NCI-H2107 treated with DMSO at 0.1 percent for 48 hours (cell line): ENCODE data around the gene PKNOX2.

Experiments
- DNase-seq: peaks from one replicate; lab custom pipeline; 2025; ENCODE audit not compliant: unreplicated experiment; lab: John Stamatoyannopoulos, UW

Gene PKNOX2

DNA sequence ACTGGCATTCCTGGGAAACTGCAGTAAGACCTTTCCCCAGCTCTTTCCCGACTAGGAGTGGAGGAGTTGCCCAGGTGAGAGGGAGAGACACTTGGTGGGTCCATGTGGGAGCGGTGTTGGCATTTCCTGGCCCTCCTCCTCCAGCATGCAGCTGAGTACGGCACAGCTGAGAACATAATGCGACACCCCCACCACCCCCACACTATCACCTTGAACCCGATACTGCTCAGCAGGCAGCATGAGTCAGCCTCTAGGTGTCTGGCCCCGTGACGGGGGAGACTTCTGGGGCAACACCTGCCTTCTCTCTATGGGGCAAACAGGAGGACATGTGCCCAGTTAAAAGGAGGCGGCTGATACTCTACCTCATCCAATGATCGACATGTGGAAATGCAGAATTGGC lies 64.4 kb downstream of the PKNOX2 start:
- DNase-seq: peak; percentile 21

DNA sequence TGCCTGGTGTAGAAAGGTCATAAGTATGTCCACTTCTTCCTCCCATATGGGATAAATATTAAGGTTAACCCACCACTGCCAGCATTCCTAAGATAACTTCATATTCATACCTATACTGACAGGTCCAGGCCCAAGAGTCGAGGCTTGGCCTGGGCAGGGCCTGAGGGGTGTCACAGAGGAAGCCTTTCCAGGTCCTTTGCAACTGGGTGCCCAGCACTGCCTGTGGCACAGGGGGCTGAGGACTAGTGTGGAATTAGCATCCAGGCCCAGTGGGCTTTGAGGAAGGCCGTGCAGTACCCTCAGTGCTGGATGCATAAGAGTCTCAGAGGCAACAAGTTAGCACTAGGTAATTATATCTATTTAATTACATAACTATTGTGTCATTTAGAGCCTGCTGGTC lies 65.4 kb downstream of the PKNOX2 start:
- no peak for DNase-seq

DNA sequence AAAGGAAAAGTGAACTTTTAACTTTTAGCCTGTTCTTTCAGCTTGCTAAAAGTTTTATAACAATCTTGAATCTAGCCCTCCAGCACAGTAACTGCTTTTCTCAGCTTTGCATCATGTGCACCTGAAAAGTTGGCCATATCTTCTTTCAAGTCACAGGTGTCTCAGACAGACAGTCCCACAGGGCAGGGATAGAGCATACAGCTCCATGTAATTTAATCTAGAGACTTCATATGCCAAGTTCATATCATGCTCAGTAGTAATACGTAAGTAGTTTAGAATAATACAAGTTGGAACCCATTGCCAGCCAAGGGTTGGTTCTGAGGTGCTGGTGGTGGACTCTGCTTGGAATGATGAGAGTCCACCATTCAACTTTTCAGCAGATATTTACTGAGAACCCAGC lies 68.6 kb downstream of the PKNOX2 start:
- no peak for DNase-seq

DNA sequence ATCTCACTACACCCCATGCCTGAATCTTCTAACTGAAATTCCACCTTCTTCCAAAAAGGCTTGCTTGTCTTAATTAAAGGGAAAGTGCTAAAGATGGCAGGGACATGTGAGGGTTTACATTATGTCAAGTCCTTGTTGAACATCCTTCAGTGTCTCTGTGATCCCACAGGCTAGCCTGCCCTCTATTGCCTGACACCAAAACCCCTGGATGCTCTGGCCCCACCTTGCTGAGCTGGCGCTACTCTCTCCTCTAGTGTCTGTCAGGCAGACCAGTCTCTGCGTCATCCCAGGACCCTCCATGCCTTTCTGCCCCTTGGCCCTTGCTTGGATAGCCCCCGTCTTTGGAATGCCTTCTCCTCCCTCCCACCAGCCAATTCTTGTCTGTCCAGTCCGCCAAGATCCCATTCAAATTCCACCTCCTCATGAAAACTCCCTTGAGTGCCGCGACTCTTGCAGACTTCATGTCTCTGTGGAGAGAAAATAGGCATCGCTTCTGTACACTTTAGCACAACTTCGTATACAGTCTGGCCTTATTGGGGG lies 69.3 kb downstream of the PKNOX2 start:
- no peak for DNase-seq

DNA sequence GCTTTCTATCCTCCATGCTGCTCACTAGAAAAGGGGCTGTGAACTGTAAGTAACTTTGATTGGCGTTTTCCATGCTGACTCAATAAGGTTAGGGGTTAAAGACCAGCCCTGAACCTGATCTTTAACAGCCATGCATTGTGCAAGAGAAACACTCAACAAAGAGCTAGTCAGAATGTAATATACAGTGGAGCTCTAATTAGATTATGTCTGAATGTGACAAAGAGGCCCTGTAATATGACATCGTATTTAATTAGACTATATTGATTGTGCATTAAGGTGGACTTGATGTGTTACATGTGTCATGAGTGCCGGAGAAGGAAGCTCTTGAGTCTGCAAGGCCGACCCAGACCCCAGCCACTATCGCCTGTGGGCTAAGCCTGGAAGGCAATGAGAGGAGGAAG lies 70.5 kb downstream of the PKNOX2 start:
- DNase-seq: no peak

DNA sequence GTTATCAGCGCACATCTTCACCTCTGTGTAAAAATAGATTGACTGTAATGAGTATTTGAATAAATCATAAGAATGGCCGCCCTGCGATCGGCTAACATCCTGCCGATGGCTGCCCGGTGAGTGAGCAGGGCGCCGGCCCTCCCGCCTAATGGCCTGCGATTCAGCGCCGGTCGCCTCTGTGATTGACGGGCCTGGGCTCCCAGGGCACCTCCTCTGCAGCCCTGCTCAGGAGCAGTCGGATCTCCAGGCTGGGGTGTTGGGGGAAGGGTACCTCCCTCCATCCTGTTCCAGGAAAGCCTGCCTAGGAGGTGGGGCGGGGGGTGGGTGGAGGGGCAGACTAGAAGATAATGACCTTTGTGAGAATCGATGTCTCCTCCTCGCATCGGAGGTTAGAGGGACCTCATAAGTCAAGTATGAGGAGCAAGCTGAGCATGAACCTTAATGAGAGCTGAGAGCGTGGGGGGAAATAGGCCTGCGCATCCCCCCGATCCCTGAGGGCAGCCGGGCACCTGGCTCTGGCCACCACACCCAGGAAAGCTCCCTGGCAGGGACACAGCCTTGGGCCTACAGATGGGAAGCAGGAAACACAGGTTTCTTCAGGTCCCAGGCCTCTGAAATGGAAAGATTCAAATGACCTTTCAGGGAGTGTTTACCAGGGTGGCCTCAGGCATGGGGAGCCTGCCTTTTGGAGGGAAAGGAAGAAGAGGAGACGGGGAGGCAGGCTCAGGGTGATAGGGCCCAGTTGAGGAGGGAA lies 71.7 kb downstream of the PKNOX2 start:
- DNase-seq: no peak

DNA sequence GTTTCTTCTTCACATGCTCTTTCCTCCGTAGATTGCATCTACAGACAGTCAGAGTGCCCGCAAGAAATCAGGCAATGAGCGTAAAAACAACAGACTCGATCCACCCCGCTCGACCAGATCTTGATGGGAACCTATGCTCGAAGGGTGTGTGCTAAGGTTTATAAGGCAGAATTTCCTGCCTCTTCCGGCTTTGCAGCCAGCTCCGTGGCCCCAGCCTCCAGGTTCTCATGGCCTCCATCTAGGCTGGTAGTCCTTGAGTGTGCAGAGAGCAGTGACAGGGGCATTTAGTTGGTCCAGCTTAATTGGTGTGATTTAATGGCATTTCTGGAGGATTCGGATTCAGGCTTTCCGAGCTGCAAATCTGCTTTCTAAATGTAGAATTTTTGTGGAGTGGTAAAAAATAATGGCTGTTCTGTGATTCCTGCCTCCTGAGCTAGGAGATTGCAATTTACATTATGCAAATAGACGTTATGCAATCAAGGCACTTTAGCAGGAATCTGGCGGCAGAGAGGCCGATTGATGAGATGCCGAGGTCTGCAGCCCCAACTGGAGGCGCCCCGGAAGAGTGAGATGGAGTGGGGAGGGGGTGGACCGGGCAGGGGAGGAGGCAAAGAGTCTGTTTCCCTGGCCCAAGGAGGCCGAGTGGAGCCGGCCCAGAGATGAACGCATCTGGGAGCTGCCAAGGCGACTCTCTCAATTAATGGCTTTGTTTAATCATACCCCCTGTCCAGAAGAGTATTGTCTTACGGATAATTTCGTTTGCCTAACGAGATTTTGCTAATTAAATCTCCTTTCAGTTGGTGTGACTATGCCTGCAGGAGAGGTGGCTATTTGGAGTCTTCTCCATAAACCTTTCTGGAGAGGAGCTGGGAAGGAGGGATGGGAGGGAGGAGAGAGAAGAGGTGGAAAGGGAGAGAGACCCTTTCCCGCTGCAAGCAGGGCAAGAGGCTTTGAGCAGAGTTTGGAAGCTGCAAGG lies 75.3 kb downstream of the PKNOX2 start:
- DNase-seq: no peak

DNA sequence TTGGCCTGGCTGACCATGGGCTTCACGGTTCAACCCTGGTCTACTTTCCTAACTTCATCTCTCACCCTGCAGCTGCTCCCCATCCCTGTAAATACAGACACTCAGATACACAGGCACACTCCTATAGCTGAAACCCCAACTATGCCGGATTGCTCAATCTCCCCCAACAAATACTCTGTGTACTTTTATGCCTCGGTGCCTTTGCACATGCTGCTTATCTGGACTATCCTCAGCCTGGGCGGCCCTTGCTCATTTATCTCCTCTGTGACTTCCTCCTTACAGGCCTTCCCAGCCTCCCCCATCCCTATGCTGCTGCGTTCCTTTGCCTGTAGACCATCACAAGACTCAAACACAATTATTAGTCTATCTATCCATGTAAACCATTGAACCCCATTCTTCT lies 76.6 kb downstream of the PKNOX2 start:
- DNase-seq: no peak

DNA sequence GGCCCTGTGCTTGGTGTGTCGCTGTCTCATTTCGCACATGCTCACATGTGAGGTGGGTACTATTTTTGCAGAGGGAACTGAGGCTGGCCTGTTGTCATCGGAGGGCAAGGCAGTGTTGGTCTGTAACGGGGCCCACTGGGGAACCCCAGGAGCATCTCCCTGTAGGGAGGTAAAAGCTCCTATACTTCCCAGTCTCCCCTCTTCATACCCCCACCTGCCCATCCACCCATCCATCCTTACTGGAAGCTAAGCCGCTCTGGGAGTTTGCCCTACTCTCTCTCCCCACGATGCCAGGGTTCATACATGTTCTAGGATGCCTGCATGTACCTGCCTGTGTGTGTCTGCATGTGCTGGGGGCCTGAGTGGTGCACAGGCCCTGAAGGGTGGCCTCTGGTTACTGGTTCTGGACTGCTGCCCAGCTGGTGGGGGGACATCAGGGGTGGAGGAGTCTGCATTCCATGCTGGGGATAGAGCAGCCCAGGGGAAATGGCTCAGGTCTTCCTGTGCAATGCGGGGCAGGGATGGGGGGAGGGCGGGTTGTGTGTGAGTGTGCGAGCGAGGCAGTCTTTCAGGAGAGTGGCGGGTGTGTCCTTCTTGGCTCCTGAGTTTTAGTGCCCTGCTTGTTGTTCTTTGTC lies 77.7 kb downstream of the PKNOX2 start:
- no peak for DNase-seq

DNA sequence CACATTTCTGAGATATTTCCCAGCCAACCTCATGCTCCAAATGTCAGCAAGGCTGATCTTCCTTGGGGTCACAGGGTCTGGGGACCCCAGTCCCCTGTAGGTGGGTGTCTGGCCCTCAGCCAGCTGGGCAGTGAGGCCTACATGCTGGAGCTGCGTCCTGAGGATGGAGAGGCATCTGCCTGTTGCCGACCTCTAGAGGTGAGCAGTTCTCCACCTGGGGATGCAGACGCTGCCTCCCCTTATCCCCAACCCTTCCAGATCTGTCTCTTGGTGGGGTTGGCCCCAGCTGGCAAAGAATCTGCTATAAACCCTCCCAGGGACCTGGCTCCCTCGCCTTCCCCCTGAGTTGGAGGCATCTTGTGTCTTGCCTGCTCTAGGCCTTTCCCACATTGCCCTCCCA lies 79.6 kb downstream of the PKNOX2 start:
- no peak for DNase-seq

DNA sequence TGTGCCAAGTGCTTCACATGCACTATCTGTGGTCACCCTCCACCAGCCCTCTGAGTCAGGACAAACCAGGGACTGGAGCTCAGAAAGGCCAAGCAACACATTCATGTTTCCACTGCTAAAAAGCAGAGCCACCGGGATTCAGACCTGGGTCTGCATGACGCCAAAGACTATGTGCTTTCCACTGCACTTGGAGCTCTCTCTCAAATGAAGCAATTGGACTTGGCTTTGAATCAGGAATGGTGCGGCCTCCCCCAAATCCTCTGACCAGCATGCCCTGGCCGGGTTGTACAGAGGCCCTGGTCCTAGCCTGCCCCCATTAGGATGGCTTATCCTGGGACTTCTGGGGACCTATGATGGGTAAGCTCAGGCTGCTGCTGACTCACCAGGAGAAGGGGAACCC lies 80.7 kb downstream of the PKNOX2 start:
- no peak for DNase-seq

DNA sequence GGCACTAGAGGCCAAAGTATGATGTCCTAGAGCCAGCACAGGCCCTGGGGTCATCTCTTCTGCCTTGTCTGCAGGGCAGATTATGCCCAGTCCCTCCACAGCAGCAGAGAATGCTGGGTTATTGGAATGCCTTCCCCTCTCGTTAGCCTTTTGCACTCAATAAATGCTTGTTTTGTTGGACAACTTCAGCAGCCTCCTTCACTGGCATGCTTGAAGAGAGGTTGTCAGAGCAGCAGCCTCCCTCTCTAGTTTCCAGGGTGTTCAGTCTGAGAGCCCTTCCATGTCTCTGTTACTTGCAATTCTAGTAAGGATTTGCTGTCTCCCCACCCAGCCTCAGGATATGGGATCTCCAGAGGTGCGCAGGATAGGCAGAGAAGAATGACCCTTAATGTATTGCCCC lies 82.9 kb downstream of the PKNOX2 start:
- no peak for DNase-seq

DNA sequence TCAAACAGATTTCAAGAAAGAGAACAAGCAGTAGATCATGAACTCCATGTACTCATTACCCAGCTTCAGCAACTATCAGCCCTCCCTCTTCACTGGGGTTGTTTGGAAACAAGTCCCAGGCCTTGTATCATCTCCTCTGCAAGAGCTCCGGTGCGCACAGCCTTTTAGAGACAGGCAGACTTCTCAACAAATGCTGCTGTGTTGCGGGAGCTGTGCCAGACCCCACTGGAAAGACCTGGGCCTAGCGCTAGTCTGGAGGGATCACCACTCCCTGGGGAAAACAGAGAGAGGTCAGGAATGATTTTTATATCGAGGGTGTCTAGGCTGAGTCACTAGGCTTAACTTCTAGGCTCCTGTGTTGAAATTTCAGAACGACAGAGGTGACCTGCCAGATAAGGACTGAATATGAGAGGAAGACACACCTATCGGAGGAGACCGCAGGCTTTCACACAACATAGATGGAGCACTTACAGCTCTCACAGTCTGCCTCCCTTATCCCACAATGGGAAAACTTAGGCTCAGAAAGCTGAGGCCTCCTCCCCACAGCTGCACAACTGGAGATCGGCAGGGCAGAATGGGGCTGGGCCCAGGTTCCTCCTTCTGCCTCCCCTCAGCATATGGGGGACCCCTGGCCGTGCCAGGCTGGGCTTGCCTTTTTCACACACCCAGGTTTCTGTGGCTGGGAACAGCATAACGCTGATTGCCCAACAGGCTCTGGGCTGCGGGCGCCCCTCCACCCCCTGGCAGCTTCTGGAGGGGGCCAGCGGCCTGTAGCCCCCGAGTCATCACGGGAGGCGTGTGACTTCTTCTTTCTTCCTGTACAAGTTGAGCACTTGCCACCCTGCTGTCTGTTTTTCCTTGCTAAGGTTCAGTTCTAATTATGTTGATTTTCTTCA lies 86.0 kb downstream of the PKNOX2 start:
- DNase-seq: no peak

DNA sequence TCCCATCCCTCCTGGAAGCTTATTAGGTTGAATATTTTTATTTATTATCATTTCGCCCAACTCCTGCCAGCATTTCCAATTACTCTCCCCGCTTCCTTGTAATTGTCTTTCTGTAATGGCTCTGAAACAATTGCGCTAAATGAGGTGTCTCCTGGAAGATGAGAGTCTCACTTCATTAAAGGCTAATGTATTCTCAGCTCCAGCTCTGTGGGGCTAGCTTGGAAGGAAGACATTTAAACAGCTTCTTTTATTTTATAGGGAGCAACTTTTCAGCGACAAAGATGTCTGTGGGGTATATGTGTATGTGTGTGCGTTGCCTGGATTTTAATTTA lies 86.6 kb downstream of the PKNOX2 start:
- DNase-seq: no peak

DNA sequence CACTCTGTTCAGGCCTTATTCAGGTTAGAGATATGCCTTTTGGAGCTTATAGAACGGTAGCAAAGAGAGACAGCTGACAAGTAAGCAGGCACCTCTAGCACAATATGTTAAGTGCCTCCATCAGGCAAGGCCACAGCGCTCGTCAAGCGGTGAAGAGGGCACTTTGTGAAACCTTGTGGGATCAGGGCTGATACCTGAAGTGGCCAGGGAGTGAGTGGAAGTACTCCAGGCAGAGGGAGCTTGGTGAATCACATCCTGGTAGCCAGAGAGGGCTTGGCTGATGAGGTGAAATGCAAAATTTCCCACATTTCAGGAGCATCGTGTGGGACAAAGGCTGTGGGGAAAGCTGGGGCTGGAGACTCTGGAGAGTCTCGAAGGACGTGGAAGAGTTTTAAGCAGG lies 87.4 kb downstream of the PKNOX2 start:
- no peak for DNase-seq

DNA sequence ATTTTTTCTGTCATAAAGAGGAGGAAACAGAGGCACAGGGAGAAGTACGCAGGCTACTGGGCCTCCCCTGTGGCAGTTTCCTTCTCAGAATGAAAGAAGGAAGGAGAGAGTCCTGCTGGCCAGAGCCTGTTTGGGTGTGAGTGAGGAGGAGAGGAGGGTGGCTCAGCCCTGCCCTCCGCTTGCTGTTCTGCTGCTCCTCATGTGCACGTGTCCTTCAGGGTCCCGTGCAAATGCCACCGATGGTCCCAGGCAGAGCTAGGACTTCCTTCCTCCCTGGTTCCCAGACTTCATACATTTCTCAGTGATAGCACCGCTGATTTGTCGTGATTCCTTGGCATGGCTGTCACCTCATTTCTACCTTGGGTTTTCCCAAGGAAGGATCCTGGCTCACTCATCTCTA lies 88.7 kb downstream of the PKNOX2 start:
- no peak for DNase-seq

DNA sequence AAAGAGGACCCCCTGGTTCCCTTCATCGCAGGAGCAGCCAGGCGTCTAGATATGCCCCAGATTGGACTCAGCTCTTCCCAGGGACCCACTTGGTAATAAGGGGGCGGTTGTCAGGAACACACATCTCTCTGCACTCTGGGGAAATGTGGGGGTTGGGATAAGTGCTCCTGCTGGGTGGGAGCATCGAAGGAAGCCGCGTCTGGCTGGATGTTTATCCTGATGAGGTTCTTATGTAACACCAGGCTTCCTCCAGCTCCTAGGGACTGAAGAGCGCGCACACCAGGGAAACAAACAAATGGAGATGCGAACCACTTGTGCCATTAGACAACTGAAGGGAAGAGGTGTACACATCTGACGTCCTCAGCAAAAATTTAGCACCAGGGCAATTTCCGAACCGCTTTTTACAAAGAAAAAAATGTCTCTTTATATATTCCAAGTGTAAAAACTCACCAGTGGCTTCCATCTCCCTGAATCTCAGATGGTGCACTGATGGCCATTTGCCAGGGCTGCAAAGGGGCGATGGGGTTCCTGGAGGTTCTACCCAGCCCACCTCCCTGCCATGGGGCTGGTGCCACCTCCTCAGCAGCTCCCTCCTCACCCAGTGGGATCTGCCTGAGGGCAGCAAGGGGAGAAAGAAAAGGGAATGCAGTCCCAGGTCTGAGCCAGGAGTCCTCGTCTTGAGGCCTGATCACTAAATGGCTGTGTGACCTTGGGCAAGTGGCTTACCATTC lies 89.4 kb downstream of the PKNOX2 start:
- DNase-seq: no peak

DNA sequence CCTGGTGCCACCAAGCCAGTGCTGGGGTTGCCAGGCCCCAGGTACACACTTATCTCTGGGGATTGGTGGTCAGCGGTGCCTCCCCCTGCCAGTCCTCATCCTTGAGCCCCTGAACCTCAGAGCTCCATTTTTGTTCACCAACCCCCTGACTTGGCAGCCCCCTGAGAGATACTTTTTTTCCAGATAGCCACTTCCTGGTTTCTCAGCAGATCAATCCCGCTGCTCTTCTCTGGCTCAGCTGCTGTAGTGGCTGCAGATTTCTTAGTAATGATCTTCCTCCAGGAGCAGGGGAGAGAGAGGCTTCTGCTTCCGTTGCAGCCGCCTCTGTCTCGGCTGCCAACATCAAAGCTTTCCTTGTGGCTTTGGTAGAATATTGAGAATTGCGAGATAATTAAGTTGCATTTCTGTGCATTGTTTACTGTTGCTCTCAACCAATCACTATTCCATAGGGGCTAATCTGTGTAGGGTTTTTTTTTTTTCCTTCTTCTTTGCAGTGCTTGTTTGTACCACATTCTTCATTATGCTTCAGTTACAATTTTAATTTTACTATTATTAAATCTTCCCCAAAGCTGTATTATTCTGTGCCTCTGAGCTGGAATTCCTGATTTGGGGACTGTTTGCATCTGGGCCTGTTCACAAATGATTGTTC lies 92.1 kb downstream of the PKNOX2 start:
- no peak for DNase-seq

DNA sequence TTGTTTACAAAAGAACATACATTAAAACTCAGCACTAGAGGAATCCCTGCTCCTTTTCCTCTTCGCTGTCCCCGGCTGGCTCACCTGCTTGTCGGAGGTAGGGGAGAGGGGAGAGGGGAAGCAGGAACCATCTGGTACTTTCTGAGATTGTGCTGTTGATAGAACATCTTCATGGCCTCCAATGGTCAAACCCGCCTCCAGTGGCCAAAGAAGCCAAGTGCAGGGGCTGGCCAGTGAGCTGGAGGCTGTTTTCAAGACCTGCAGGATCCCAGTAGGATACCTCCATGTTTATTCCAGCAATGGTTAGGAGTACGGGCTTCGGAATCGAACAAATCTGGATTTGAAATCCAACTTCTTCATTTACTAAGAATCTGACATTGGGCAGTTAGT lies 92.6 kb downstream of the PKNOX2 start:
- DNase-seq: no peak

DNA sequence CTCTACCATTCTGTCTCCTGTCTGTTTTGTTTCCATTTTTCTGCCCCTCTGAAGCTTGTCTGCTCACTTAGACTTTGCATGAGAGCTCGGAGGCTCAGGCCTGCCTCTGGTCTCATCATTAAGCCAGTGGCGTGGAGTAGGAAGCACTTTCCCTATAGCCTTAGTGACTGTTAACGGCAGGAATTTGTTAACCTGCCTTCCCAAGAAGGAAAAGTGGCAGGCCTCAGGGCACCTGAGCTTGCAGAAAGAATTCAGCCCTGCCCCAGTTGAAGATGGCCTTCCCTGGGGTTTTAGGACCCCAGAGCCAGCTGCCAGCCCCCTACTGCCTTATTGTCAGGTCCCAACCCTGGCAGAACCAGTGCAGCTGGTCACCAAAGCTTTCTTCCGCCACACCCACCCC lies 93.2 kb downstream of the PKNOX2 start:
- no peak for DNase-seq
